GM10266 (cell line): ENCODE data around the gene SLC25A36.
"Not testable (repeated sequence)": the region's sequence is repeated elsewhere in the genome, so short reads cannot be mapped to it uniquely, and the experiment has no call there.

Experiments used
- DNase-seq: peaks from one replicate; pipeline ENCODE4 v3.0.0; 2012; ENCODE audit errors: extremely low spot score
- CTCF ChIP-seq: IDR thresholded peaks from 2 replicates; pipeline ENCODE4 v1.5.1; 2012; ENCODE audit warnings: mild to moderate bottlenecking, low read depth; ENCODE audit not compliant: control insufficient read depth, insufficient read depth; ENCODE audit errors: missing control alignments

Gene SLC25A36

GRCh38 chr3:140942221-140943104, 827 bp downstream of the SLC25A36 start:
- peak; percentile 62 for DNase-seq
- no peak for TF ChIP-seq CTCF

- TF ChIP-seq CTCF: no peak
- DNase-seq: no peak
These were observed 2.3 kb downstream of the SLC25A36 start for GRCh38 chr3:140943781-140944552.

GRCh38 chr3:140948460-140949249, 7.0 kb downstream of the SLC25A36 start:
- TF ChIP-seq CTCF: no peak
- no peak for DNase-seq

- TF ChIP-seq CTCF: no peak
- DNase-seq: no peak
These were observed 8.5 kb downstream of the SLC25A36 start for GRCh38 chr3:140950144-140950543.

- TF ChIP-seq CTCF: no peak
- no peak for DNase-seq
These were observed 9.2 kb downstream of the SLC25A36 start for GRCh38 chr3:140950863-140951262.

- not testable (repeated sequence) for DNase-seq
These were observed 10.1 kb downstream of the SLC25A36 start for GRCh38 chr3:140951750-140952149.
